GM15510 (cell line): ENCODE data around the gene MIPEP.

ENCODE experiments used
- POLR2A ChIP-seq: IDR thresholded peaks from 3 replicates; pipeline ENCODE4 v1.6.1; 2011; ENCODE audit warnings: borderline replicate concordance; ENCODE audit not compliant: insufficient read length; ENCODE audit errors: extremely low read depth

MIPEP gene

GRCh38 chr13:23725922-23726321, 163.3 kb downstream of the MIPEP start:
- TF ChIP-seq POLR2A, result no peak

GRCh38 chr13:23724196-23724970, 164.8 kb downstream of the MIPEP start:
- no peak for TF ChIP-seq POLR2A

DNA sequence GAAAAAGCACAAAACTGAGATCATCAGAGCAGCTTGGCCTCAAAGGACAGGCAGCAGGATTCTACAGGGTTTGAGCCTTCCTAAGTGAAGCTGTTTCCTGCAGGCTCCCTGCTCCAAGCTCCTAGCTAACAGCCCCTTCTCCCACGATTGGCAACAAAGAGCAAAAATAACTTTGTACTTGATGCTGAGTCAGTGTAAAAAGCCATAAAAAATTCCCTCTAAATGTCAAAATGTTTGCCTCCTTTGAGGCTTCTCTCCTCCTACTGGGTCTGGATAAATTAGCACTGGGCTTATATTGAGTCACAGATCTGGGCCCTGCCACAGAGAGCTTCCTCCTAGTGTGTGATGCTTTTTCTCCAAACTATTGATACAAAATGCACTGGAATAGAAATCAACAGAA, 165.7 kb downstream of the MIPEP start:
- TF ChIP-seq POLR2A, result no peak

- no peak for TF ChIP-seq POLR2A
Observed at GRCh38 chr13:23722726-23723453, 166.3 kb downstream of the MIPEP start.

DNA sequence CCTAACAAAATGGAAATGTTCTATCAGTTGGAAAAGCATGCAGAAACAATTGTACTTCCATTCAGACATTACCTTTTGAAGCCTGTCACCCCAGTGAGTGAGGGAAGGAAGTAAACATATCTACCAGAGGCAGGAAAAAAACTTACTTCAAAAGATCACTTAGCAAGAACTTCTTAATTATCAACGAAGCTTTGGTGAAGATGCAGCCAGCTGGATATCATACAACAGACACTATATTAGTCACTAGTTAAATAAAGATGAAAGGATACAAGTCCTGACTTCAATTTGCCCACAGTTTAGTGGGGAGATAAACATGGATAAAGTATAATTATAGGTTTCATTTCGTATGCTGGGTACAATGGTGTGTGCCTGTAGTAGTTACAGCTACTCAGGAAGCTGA, 170.2 kb downstream of the MIPEP start:
- TF ChIP-seq POLR2A, result no peak

- no peak for TF ChIP-seq POLR2A
Observed at GRCh38 chr13:23716401-23716800, 172.8 kb downstream of the MIPEP start.

DNA sequence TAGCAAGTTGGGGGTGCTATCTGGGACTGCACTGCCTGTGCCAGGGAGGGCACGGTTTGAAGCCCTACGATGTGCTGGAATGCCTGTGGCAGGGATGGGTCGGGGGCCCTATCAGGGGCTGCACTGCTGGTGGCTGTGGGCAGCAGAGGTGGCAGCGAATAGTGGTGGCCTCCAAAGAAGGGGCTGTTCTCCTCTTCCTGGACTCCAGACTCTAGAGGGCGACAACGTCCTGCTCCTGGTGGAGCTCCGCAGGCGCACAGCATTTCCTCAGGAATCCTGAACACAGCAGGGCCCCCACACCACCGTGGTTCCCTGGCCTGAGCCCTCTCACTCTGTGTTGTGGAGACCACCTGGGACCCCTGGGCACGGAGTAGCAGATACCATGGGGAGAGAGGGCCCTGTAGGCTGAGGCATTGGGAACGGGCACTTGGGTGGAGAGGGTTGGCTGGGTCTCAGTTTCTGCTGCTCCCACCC, 173.4 kb downstream of the MIPEP start:
- TF ChIP-seq POLR2A, result no peak

- TF ChIP-seq POLR2A, result no peak
Observed at GRCh38 chr13:23715092-23715761, 174.0 kb downstream of the MIPEP start.

DNA sequence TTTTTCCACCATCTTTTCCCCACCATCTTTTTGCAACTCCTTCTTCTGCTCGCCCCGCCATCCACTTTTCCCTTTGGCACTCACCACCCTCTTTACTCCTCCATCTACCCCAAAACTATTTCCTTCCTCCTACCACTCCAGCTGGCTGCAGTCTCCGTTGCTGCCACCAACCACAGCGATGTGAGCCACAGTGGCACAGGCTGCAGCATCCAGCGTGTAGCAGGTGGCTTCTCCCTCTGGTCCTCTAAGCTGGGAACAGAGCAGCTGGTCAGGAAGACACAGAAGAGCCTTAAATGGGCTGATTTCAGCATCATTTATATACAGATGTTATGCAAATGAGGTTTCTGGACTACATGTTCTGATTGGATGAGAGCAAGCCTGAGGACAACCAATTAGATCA, 174.5 kb downstream of the MIPEP start:
- no peak for TF ChIP-seq POLR2A

DNA sequence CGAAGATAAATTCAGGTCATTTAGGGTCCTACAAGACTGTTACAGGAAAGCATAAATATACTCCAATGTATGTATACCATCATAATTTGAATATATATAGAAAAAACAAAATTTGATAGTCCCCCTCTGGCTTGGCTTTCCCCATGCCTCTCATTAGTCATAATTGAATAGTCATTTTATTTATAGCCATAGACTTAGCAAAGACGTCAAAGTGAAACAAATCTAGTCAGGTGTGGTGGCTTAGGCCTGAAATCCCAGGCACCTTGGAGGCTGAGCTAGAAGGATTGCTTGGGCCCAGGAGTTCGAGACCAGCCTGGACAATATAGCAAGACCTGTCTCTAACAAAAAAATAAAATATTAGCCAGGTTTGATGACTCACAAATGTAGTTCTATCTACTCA, 177.8 kb downstream of the MIPEP start:
- no peak for TF ChIP-seq POLR2A

- TF ChIP-seq POLR2A, result no peak
Observed at GRCh38 chr13:23710366-23710765, 178.8 kb downstream of the MIPEP start.

- TF ChIP-seq POLR2A, result no peak
Observed at GRCh38 chr13:23709536-23709935, 179.7 kb downstream of the MIPEP start.

DNA sequence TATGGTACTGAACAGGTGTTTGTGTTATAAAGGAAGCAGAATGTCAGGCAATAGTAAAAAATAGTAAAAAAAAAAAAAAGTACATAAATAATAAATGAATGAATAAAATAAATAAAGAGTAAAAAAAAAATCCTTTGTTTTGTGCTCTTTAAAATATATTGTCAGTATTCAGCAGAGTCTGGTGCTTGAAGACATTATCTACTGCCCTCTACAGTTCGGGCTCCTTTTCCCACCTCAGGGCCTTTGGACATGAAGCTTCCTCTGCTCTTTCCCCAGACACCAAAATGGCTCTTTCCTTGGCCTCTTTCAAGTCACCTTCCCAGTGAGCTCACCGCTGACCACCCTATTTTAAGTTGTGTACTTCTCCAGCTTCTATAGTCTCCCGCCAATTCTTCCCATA, 181.5 kb downstream of the MIPEP start:
- TF ChIP-seq POLR2A, result no peak

- no peak for TF ChIP-seq POLR2A
Observed at GRCh38 chr13:23705583-23705982, 183.6 kb downstream of the MIPEP start.

GRCh38 chr13:23703246-23703860, 185.8 kb downstream of the MIPEP start:
- TF ChIP-seq POLR2A, result no peak
